Activated CD8-positive, alpha-beta memory T cell treated with anti-CD3 and anti-CD28 coated beads, Interleukin-2, amount 10 ng/mL, durations not matched to agents 7 days and 5 days (primary cell): ENCODE data around the gene PLEKHG2. TPM values are rescaled to one million over a fixed set of nuclear protein-coding genes. Genes with fewer than 3 reads are reported as not detected.
"Not testable (repeated sequence)": the region's sequence is repeated elsewhere in the genome, so short reads cannot be mapped to it uniquely, and the experiment has no call there.

Source experiments
- ATAC-seq: fragments of 150-1000 bp; cut with Tn5 transposase; one replicate; pipeline ENCODE4 v1.10.0; 2021; ENCODE audit warnings: moderate library complexity
- CTCF ChIA-PET: fragments of 350-600 bp; sonication (Branson Sonifier 250); formaldehyde crosslinking; loops from one replicate; lab custom pipeline; 2021; ENCODE audit warnings: antibody characterized with exemption; lab: Charles Lee
- DNase-seq: peaks from one replicate; pipeline ENCODE4 v3.0.0-alpha.2; 2020
- H3K27ac Mint-ChIP-seq: one replicate; pipeline ENCODE4 v1.8.0; 2021; ENCODE audit warnings: mild to moderate bottlenecking, mixed read lengths
- H3K27me3 Mint-ChIP-seq: one replicate; pipeline ENCODE4 v1.8.0; 2021; ENCODE audit warnings: mixed read lengths
- H3K36me3 Mint-ChIP-seq: one replicate; pipeline ENCODE4 v1.8.0; 2021; ENCODE audit warnings: mild to moderate bottlenecking, mixed read lengths
- H3K4me1 Mint-ChIP-seq: one replicate; pipeline ENCODE4 v1.8.0; 2021; ENCODE audit warnings: mixed read lengths
- H3K4me3 Mint-ChIP-seq: one replicate; pipeline ENCODE4 v1.8.0; 2021; ENCODE audit warnings: mild to moderate bottlenecking, moderate library complexity, mixed read lengths
- H3K9me3 Mint-ChIP-seq: one replicate; pipeline ENCODE4 v1.8.0; 2022; ENCODE audit warnings: low read depth, mixed read lengths
- total RNA-seq, 2 experiments: library from RNA; stranded (reverse); gene quantifications; one replicate each; pipeline ENCODE4 v1.2.3, GENCODE V29; 2021

Gene PLEKHG2
- 10 to 100 TPM; 57.9 to 73.9 TPM for total RNA-seq

GRCh38 chr19:39412100-39412866, at the start of gene PLEKHG2:
PLEKHG2 (plus strand) TSS chr19:39412669; CDS start chr19:39414087, 1,418 bp downstream.
- Mint-ChIP-seq H3K27me3 (no peaks in the 10 kb centered on the region), H3K4me1 (peaks cover 41% of the 10 kb centered on the region), H3K9me3 (no peaks in the 10 kb centered on the region), H3K4me3 (peak within 1 kb of the TSS; percentile 84), H3K36me3 (peaks cover 28% of the 10 kb centered on the region), H3K27ac (peak within 1 kb of the TSS; percentile 87)
- DNase-seq (peak; percentile 98), ATAC-seq (peak; percentile 66)
- CTCF ChIA-PET: interaction anchor here (0.5 to 2.3 kb wide), 23 partner anchors 9 to 302 kb away, joined by 3 to 152 read pairs (median 5); partner anchors contain the start of genes EID2B, GMFG, MED29 and PAF1

GRCh38 chr19:39362682-39363657, 49.5 kb upstream of the PLEKHG2 start:
- peaks cover 2% of the 10 kb centered on the region for H3K4me1 Mint-ChIP-seq
- H3K9me3 Mint-ChIP-seq: no peaks in the 10 kb centered on the region
- H3K27me3 Mint-ChIP-seq: no peaks in the 10 kb centered on the region
- CTCF ChIA-PET: interaction anchor here (1.0 to 1.1 kb wide), 4 partner anchors 10 to 35 kb away, joined by 3 to 5 read pairs (median 3); no protein-coding TSS in a partner anchor
- DNase-seq (no peak), ATAC-seq (no peak)
- H3K27ac Mint-ChIP-seq: no peak overlapping the region
- no peak overlapping the region for H3K4me3 Mint-ChIP-seq
- H3K36me3 Mint-ChIP-seq: peaks cover 20% of the 10 kb centered on the region

GRCh38 chr19:39363901-39364457, 48.5 kb upstream of the PLEKHG2 start:
- CTCF ChIA-PET: no interaction called here
- H3K4me1 Mint-ChIP-seq: no peaks in the 10 kb centered on the region
- H3K4me3 Mint-ChIP-seq: no peak overlapping the region
- H3K36me3 Mint-ChIP-seq: peaks cover 18% of the 10 kb centered on the region
- no peaks in the 10 kb centered on the region for H3K27me3 Mint-ChIP-seq
- H3K9me3 Mint-ChIP-seq: no peaks in the 10 kb centered on the region
- ATAC-seq: no peak
- peak overlapping the region; percentile 21 for H3K27ac Mint-ChIP-seq
- no peak for DNase-seq

- peaks cover 17% of the 10 kb centered on the region for H3K36me3 Mint-ChIP-seq
- H3K27me3 Mint-ChIP-seq: no peaks in the 10 kb centered on the region
- ATAC-seq (no peak), DNase-seq (no peak)
- H3K9me3 Mint-ChIP-seq: no peaks in the 10 kb centered on the region
- H3K27ac Mint-ChIP-seq: no peak overlapping the region
- H3K4me1 Mint-ChIP-seq: no peaks in the 10 kb centered on the region
- CTCF ChIA-PET: no interaction called here
- H3K4me3 Mint-ChIP-seq: no peak overlapping the region
Observed at GRCh38 chr19:39365531-39365930, 46.9 kb upstream of the PLEKHG2 start.

GRCh38 chr19:39369200-39369599, 43.3 kb upstream of the PLEKHG2 start:
- H3K4me3 Mint-ChIP-seq: no peak overlapping the region
- no peaks in the 10 kb centered on the region for H3K4me1 Mint-ChIP-seq
- no peaks in the 10 kb centered on the region for H3K9me3 Mint-ChIP-seq
- ATAC-seq (no peak), DNase-seq (no peak)
- H3K36me3 Mint-ChIP-seq: peaks cover 17% of the 10 kb centered on the region
- no peaks in the 10 kb centered on the region for H3K27me3 Mint-ChIP-seq
- no peak overlapping the region for H3K27ac Mint-ChIP-seq
- CTCF ChIA-PET: interaction anchor here (1.7 kb wide), 1 partner anchor 43 kb away, joined by 4 read pairs; the partner anchor contains the start of gene PLEKHG2

- no peak for ATAC-seq
- CTCF ChIA-PET: no interaction called here
- no peak for DNase-seq
- Mint-ChIP-seq H3K9me3 (no peaks in the 10 kb centered on the region), H3K27ac (no peak overlapping the region), H3K27me3 (no peaks in the 10 kb centered on the region), H3K4me1 (no peaks in the 10 kb centered on the region), H3K4me3 (no peak overlapping the region), H3K36me3 (peaks cover 14% of the 10 kb centered on the region)
Observed at GRCh38 chr19:39370735-39371134, 41.7 kb upstream of the PLEKHG2 start.

GRCh38 chr19:39372047-39372802, 40.2 kb upstream of the PLEKHG2 start:
- ATAC-seq (no peak), DNase-seq (no peak)
- Mint-ChIP-seq H3K36me3 (peaks cover 15% of the 10 kb centered on the region), H3K4me1 (no peaks in the 10 kb centered on the region), H3K9me3 (no peaks in the 10 kb centered on the region), H3K27me3 (no peaks in the 10 kb centered on the region), H3K27ac (no peak overlapping the region), H3K4me3 (no peak overlapping the region)
- CTCF ChIA-PET: no interaction called here

GRCh38 chr19:39372941-39373340, 39.5 kb upstream of the PLEKHG2 start:
- Mint-ChIP-seq H3K9me3 (no peaks in the 10 kb centered on the region), H3K27ac (no peak overlapping the region)
- CTCF ChIA-PET: no interaction called here

GRCh38 chr19:39375929-39376328, 36.5 kb upstream of the PLEKHG2 start:
- H3K9me3 Mint-ChIP-seq: no peaks in the 10 kb centered on the region
- CTCF ChIA-PET: no interaction called here
- no peaks in the 10 kb centered on the region for H3K27me3 Mint-ChIP-seq
- DNase-seq (no peak), ATAC-seq (no peak)
- H3K4me1 Mint-ChIP-seq: no peaks in the 10 kb centered on the region
- no peak overlapping the region for H3K4me3 Mint-ChIP-seq
- H3K27ac Mint-ChIP-seq: no peak overlapping the region
- peaks cover 14% of the 10 kb centered on the region for H3K36me3 Mint-ChIP-seq

More at GRCh38 chr19:39372941-39373340, 39.5 kb upstream of the PLEKHG2 start:
- peaks cover 16% of the 10 kb centered on the region for H3K36me3 Mint-ChIP-seq
- ATAC-seq: no peak
- no peak overlapping the region for H3K4me3 Mint-ChIP-seq
- no peak for DNase-seq
- H3K4me1 Mint-ChIP-seq: no peaks in the 10 kb centered on the region
- no peaks in the 10 kb centered on the region for H3K27me3 Mint-ChIP-seq

GRCh38 chr19:39377373-39378362, 34.8 kb upstream of the PLEKHG2 start:
- no peak overlapping the region for H3K27ac Mint-ChIP-seq
- H3K4me3 Mint-ChIP-seq: no peak overlapping the region
- ATAC-seq (no peak), DNase-seq (no peak)
- H3K9me3 Mint-ChIP-seq: no peaks in the 10 kb centered on the region
- CTCF ChIA-PET: no interaction called here
- H3K4me1 Mint-ChIP-seq: no peaks in the 10 kb centered on the region
- H3K36me3 Mint-ChIP-seq: peaks cover 20% of the 10 kb centered on the region
- no peaks in the 10 kb centered on the region for H3K27me3 Mint-ChIP-seq

GRCh38 chr19:39379366-39379765, 33.1 kb upstream of the PLEKHG2 start:
- ATAC-seq, CTCF ChIA-PET, H3K4me3 Mint-ChIP-seq, DNase-seq, H3K9me3 Mint-ChIP-seq, H3K27ac Mint-ChIP-seq, H3K27me3 Mint-ChIP-seq, H3K4me1 Mint-ChIP-seq: not testable (repeated sequence)
- H3K36me3 Mint-ChIP-seq: peaks cover 18% of the 10 kb centered on the region
